NB4 (cell line): ENCODE results near the gene ACTMAP.

Experiments
- MAX ChIP-seq: IDR thresholded peaks from 2 replicates; pipeline ENCODE4 v1.6.1; 2011; ENCODE audit warnings: low read depth, low read length
- POLR2A ChIP-seq: IDR thresholded peaks from 2 replicates; pipeline ENCODE4 v1.6.1; 2011; ENCODE audit warnings: mild to moderate bottlenecking; ENCODE audit not compliant: insufficient read length; ENCODE audit errors: extremely low read depth
- TF ChIP-seq, protein P1 (sequence below): IDR thresholded peaks from one replicate; pipeline ENCODE4 v1.5.1; 2012; ENCODE audit warnings: low read depth, low read length

- TF ChIP-seq, protein P1, sequence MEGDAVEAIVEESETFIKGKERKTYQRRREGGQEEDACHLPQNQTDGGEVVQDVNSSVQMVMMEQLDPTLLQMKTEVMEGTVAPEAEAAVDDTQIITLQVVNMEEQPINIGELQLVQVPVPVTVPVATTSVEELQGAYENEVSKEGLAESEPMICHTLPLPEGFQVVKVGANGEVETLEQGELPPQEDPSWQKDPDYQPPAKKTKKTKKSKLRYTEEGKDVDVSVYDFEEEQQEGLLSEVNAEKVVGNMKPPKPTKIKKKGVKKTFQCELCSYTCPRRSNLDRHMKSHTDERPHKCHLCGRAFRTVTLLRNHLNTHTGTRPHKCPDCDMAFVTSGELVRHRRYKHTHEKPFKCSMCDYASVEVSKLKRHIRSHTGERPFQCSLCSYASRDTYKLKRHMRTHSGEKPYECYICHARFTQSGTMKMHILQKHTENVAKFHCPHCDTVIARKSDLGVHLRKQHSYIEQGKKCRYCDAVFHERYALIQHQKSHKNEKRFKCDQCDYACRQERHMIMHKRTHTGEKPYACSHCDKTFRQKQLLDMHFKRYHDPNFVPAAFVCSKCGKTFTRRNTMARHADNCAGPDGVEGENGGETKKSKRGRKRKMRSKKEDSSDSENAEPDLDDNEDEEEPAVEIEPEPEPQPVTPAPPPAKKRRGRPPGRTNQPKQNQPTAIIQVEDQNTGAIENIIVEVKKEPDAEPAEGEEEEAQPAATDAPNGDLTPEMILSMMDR: no peak
- TF ChIP-seq POLR2A (no peak), MAX (no peak)
Measured at GRCh38 chr19:40756502-40757110, 6.3 kb upstream of the ACTMAP start.
